Panc1 (cell line): ENCODE measurements around the gene CHD6.

ENCODE experiments used
- CTCF ChIP-seq: fragments of 450-650 bp; IDR thresholded peaks from 2 replicates; pipeline ENCODE4 v1.5.1; 2017; ENCODE audit warnings: mild to moderate bottlenecking
- REST ChIP-seq, 2 experiments: IDR thresholded peaks; 2 replicates each; pipeline ENCODE4 v1.6.1; 2011 to 2012; ENCODE audit warnings: low read depth in 2 of 2, control low read depth in 1 of 2, low read length in 1 of 2, mild to moderate bottlenecking in 1 of 2, moderate library complexity in 1 of 2; ENCODE audit not compliant: insufficient read depth in 1 of 2
- SIN3A ChIP-seq: IDR thresholded peaks from 2 replicates; pipeline ENCODE4 v1.6.1; 2012; ENCODE audit warnings: low read depth, mild to moderate bottlenecking, low read length, moderate library complexity, borderline replicate concordance; ENCODE audit not compliant: insufficient read depth

- TF ChIP-seq REST (IDR thresholded peaks at IDR 0.05; ENCODE audit: insufficient read depth in 1 of 2, low read depth in 2 of 2, low read length in 1 of 2), result no peak
- TF ChIP-seq CTCF, result no peak
- no peak for TF ChIP-seq SIN3A
These were observed 253.0 kb downstream of the CHD6 start for GRCh38 chr20:41364967-41365765.
